ENCODE results near the gene C18orf63.

DNA sequence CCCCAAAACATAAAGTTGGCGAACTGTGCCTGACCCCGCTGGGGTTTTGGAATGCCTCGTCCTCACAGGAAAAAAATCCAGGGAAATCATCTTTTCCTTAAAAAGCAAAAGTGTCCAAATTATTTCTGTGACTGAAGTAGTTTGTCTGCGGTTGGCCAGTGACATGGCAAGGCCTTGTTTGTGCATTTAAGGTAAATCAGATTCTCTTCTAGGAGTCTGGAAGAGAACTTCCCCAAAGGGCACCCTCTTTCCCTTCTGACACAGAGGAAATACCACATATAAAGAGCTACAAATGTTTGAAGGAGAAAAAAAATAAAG is 23.1 kb upstream of the C18orf63 start:
- TF ChIP-seq POLR2A (IDR thresholded peaks at IDR 0.05), result no peak
- TF ChIP-seq, protein P1, sequence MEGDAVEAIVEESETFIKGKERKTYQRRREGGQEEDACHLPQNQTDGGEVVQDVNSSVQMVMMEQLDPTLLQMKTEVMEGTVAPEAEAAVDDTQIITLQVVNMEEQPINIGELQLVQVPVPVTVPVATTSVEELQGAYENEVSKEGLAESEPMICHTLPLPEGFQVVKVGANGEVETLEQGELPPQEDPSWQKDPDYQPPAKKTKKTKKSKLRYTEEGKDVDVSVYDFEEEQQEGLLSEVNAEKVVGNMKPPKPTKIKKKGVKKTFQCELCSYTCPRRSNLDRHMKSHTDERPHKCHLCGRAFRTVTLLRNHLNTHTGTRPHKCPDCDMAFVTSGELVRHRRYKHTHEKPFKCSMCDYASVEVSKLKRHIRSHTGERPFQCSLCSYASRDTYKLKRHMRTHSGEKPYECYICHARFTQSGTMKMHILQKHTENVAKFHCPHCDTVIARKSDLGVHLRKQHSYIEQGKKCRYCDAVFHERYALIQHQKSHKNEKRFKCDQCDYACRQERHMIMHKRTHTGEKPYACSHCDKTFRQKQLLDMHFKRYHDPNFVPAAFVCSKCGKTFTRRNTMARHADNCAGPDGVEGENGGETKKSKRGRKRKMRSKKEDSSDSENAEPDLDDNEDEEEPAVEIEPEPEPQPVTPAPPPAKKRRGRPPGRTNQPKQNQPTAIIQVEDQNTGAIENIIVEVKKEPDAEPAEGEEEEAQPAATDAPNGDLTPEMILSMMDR (IDR thresholded peaks at IDR 0.05), result no peak
